ENCODE data around the gene BCAT1. TPM values are rescaled to one million over a fixed set of nuclear protein-coding genes. Genes with fewer than 3 reads are reported as not detected.
"Not testable (repeated sequence)": the region's sequence is repeated elsewhere in the genome, so short reads cannot be mapped to it uniquely, and the experiment has no call there.

Gene BCAT1
- total RNA-seq, 1 experiment from 2014 or later: 107 TPM

DNA sequence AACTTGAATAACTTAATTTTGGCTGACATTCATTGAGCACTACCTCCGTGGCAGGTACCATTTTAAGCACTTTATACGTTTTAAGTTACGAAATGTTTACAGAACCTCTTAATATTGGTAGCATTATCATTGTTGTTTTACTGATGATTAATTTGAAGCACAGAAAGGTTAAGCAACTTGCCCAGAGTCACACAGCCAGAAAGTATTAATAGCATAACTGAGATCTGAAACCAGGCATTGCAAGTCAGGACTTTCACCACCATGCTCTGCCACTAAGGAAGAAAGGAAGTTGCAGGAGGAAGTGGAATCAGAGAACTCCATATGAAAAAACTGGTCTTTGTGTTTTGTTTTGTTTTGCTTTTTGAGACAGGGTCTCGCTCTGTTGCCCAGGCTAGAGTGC is 28.2 kb upstream of the BCAT1 start:
- DNase-seq (ENCODE audit: low read depth in 1 of 2, low spot score in 2 of 2): no peak
- Histone ChIP-seq H3K27ac (no peak overlapping the region), H3K4me3 (no peak overlapping the region), H3K9me3 (replicated peaks) (no peaks in the 10 kb centered on the region), H3K4me1 (replicated peaks) (no peaks in the 10 kb centered on the region), H3K36me3 (no peaks in the 10 kb centered on the region), H3K27me3 (replicated peaks) (no peaks in the 10 kb centered on the region)

DNA sequence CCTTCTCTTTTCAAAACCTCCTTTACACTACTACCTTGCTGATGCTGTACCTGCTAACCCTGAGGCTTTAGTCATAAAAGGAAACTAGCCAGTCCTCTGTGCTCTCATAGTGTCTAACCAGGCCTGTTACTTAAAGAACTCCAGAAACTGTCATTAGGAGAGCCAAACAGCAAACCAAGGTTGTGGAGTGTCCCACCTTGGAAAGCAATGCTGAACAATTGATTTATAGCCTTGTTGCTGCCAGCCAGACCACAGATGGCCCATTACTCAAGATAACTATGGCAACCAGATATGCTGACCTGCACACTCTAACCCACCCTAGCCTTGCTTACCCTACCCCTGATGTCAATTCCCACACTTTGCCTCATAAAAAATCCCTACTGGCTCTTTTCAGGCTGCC is 26.5 kb upstream of the BCAT1 start:
- no peaks in the 10 kb centered on the region for H3K36me3 ChIP-seq
- H3K4me3 ChIP-seq: no peak overlapping the region
- no peak for DNase-seq (ENCODE audit: low read depth in 1 of 2, low spot score in 2 of 2)

DNA sequence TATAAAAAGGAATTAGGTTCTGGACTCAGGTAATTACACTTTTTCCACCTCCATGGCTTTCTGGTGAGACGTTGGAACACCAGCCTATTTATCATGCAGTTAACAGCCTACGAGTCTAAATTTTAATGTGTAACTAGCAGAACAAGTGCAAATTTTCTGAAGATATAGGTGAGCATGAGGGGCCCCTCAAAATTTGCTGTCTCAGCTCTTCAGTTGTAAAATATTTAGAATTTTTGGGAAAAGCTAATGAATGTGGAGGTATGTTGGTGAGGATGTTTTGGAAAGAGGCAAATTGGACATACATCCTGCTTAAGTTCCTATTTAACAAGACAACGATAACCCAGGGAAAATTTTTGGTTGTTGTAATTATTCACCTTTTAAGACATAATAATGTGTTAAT is 25.3 kb upstream of the BCAT1 start:
- no peak overlapping the region for H3K4me3 ChIP-seq
- no peaks in the 10 kb centered on the region for H3K36me3 ChIP-seq
- no peak overlapping the region for H3K27ac ChIP-seq
- DNase-seq (ENCODE audit: low read depth in 1 of 2, low spot score in 2 of 2): no peak
- no peaks in the 10 kb centered on the region for H3K9me3 ChIP-seq (replicated peaks)
- H3K4me1 ChIP-seq (replicated peaks): no peaks in the 10 kb centered on the region
- no peaks in the 10 kb centered on the region for H3K27me3 ChIP-seq (replicated peaks)

More for the DNA sequence above, 26.5 kb upstream of the BCAT1 start:
- no peaks in the 10 kb centered on the region for H3K27me3 ChIP-seq (replicated peaks)
- H3K9me3 ChIP-seq (replicated peaks): no peaks in the 10 kb centered on the region
- H3K27ac ChIP-seq: no peak overlapping the region
- H3K4me1 ChIP-seq (replicated peaks): no peaks in the 10 kb centered on the region

DNA sequence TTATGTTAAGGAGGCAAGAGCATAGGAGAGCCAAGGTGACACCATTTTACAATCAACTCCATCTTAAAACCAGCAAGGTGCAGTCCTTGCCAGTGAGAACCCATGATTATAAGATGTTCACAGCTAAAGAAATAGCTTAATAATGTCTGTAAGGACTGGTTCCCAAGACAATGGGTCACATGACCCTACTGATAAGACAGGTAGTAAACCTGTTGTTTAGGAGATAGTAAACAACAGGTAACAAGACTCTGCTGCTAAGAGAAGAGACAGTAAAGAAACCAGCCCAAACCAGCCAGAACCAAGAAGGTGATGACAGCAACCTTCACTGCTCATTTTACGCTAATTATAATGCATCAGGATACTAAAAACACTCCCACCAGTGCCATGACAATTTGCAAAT is 23.2 kb upstream of the BCAT1 start:
- Histone ChIP-seq H3K27me3 (replicated peaks) (no peaks in the 10 kb centered on the region), H3K4me3 (no peak overlapping the region), H3K27ac (no peak overlapping the region), H3K36me3 (no peaks in the 10 kb centered on the region), H3K9me3 (replicated peaks) (no peaks in the 10 kb centered on the region), H3K4me1 (replicated peaks) (no peaks in the 10 kb centered on the region)
- no peak for DNase-seq (ENCODE audit: low read depth in 1 of 2, low spot score in 2 of 2)

DNA sequence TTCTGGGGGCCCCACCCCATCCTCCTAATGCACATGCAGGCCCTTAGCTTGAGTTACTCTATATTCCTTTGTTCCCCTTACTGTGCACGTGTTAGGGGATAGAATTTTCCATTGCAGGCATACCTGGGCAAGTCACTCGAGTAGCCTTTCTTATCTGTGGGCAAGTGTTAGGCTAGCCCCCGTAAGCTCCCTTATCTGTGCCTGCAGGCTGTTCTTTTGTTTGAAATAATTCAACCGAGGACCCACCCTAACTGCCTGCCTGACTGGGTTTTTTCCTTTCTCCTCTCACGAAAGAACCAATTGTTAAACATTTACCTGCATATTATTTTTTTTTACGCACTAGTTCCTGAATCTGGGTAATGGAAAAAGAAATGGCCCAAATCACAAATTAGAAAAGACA is 21.3 kb upstream of the BCAT1 start:
- H3K4me1 ChIP-seq (replicated peaks): no peaks in the 10 kb centered on the region
- no peaks in the 10 kb centered on the region for H3K9me3 ChIP-seq (replicated peaks)
- H3K36me3 ChIP-seq: no peaks in the 10 kb centered on the region
- no peak overlapping the region for H3K27ac ChIP-seq
- no peak overlapping the region for H3K4me3 ChIP-seq
- no peaks in the 10 kb centered on the region for H3K27me3 ChIP-seq (replicated peaks)
- no peak for DNase-seq (ENCODE audit: low read depth in 1 of 2, low spot score in 2 of 2)

DNA sequence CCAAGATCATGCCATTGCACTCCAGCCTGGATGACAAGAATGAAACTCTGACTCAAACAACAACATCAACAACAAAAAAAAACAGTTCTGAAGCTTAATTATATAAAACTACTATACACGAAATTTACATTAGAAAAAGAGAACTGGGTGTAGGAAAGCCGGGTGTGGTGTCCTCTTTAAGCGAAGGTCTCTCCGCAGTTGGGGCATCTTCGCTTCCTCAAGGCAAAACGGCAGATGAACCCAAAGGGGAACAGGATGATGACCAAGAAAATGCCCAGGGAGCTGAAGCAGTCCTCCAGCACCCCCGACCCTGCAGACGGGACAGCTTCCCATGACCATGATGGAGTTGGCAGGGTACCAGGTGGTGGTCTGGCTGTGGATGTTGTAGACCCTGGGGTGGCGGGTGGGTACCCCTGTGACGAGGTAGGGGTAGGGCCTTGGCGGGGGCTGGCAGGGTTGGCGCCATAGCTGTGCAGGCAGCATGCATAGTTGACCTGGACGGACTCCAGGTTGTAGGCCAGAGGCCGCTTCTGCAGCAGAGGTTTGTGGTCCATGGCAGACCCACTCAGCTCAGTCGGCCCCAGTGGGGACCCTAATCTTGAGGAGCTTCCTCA is 18.2 kb upstream of the BCAT1 start:
- no peaks in the 10 kb centered on the region for H3K36me3 ChIP-seq
- H3K27me3 ChIP-seq (replicated peaks): no peaks in the 10 kb centered on the region
- no peaks in the 10 kb centered on the region for H3K9me3 ChIP-seq (replicated peaks)
- no peaks in the 10 kb centered on the region for H3K4me1 ChIP-seq (replicated peaks)
- DNase-seq (ENCODE audit: low read depth in 1 of 2, low spot score in 2 of 2): no peak
- no peak overlapping the region for H3K4me3 ChIP-seq
- H3K27ac ChIP-seq: no peak overlapping the region

DNA sequence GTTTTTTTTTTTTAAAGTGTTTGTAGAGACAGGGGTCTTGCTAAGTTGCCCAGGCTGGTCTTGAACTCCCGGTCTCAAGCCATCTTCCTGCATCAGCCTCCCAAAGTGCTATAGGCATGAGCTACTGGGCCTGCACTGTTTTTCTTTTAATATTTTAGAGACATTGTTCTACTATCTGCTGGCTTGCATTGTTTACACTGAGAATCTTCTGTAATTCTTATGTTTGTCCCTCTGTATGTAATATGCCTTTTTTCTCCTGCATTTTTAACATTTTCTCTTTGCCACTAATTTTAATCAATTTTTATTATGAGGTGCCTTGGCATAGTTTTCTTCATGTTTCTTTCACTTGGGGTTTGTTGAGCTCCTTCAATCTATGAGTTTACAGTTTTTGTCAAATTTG is 15.4 kb upstream of the BCAT1 start:
- DNase-seq (ENCODE audit: low read depth in 1 of 2, low spot score in 2 of 2): no peak
- no peak overlapping the region for H3K27ac ChIP-seq
- H3K27me3 ChIP-seq (replicated peaks): no peaks in the 10 kb centered on the region

DNA sequence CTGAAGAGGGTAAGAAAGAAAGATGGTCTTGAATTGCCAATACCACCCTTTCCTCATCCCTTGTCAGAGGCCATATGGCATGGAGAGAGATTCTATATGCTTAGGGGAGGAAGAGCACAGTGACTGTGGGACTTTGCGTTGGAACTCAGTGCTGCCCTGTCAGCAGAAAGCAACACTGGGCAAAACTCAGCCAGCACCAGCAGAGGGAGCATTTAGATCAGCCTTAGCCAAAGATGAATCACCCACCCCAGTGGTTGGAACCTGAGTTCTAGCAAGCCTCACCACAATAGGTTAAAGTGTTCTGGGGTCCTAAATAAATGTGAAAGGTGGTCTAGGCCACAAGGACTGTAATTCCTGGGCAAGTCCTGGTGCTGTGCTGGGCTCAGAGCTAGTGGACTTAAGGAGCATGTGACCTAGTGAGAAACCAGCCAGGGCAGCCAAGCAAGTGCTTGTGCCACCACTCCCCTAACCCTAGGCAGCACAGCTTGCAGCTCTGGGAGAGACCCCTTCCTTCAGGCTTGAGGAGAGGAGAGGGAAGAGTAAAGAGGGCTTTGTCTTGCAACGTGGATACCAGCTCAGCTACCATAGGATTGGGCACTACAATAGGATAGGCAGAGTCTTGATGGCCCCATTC is 11.4 kb upstream of the BCAT1 start:
- no peaks in the 10 kb centered on the region for H3K4me1 ChIP-seq (replicated peaks)
- H3K4me3 ChIP-seq: no peak overlapping the region
- H3K9me3 ChIP-seq (replicated peaks): no peaks in the 10 kb centered on the region
- H3K36me3 ChIP-seq: no peaks in the 10 kb centered on the region
- no peaks in the 10 kb centered on the region for H3K27me3 ChIP-seq (replicated peaks)
- H3K27ac ChIP-seq: no peak overlapping the region
- DNase-seq (ENCODE audit: low read depth in 1 of 2, low spot score in 2 of 2): peak; percentile 42 to 57

More for the DNA sequence above, 15.4 kb upstream of the BCAT1 start:
- H3K4me3 ChIP-seq: no peak overlapping the region
- no peaks in the 10 kb centered on the region for H3K9me3 ChIP-seq (replicated peaks)
- no peaks in the 10 kb centered on the region for H3K36me3 ChIP-seq
- H3K4me1 ChIP-seq (replicated peaks): no peaks in the 10 kb centered on the region

DNA sequence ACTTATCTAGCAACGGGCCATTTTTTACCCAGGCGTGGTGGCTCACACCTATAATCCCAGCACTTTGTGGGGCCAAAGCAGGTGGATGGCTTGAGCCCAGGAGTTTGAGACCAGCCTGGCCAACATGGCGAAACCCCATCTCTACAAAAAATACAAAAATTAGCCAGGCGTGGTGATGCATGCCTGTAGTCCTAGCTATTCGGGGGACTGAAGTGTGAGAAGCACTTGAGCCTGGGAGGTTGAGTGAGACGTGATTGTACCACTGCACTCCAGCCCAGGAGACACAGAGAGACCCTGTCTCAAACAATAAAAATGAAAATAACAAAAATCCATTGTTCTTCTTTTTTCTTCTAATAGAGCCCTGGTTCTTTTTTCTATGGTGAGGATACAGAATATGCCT is 7.5 kb upstream of the BCAT1 start:
- not testable (repeated sequence) for H3K9me3 ChIP-seq (replicated peaks); H3K27me3 ChIP-seq (replicated peaks); H3K27ac ChIP-seq; H3K4me1 ChIP-seq (replicated peaks); H3K4me3 ChIP-seq; H3K36me3 ChIP-seq; DNase-seq (ENCODE audit: low read depth in 1 of 2, low spot score in 2 of 2)

DNA sequence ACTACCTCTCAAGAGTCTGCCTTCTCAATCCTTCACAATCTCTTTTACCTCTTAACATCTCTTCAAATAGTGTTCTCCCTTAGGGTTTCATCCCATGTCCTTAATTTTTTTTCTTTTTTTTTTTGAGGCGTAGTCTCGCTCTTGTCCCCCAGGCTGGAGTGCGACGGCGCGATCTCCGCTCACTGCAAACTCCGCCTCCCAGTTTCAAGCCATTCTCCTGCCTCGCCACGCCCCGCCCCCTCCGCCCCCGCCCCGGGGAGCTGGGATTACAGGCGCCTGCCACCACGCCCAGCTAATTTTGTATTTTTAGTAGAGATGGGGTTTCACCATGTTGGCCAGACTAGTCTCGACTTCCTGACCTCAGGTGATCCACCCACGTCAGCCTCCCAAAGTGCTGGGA is 7.0 kb upstream of the BCAT1 start:
- Histone ChIP-seq H3K36me3 (no peaks in the 10 kb centered on the region), H3K4me3 (no peak overlapping the region), H3K27me3 (replicated peaks) (no peaks in the 10 kb centered on the region), H3K4me1 (replicated peaks) (no peaks in the 10 kb centered on the region; the same call in 1 of the 2 replicates), H3K27ac (no peak overlapping the region), H3K9me3 (replicated peaks) (no peaks in the 10 kb centered on the region)
- no peak for DNase-seq (ENCODE audit: low read depth in 1 of 2, low spot score in 2 of 2)

DNA sequence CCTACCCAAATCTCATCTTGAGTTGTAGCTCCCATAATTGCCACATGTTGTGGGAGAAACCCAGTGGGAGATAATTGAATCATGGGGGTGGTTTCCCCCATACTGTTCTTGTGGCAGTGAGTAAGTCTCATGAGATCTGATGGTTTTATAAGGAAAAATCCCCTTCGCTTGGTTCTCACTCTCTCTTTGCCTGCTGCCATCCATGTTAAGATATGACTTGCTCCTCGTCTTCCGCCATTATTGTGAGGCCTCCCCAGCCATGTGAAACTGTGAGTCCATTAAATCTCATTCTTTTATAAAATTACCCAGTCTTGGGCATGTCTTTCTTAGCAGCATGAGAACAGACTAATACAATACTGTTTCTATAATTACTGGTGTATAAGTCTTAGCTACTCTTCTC is 6.5 kb upstream of the BCAT1 start:
- H3K27me3 ChIP-seq (replicated peaks): no peaks in the 10 kb centered on the region
- H3K4me3 ChIP-seq: no peak overlapping the region
- H3K9me3 ChIP-seq (replicated peaks): no peaks in the 10 kb centered on the region
- no peak for DNase-seq (ENCODE audit: low read depth in 1 of 2, low spot score in 2 of 2)
- no peaks in the 10 kb centered on the region; the same call in 1 of the 2 replicates for H3K4me1 ChIP-seq (replicated peaks)
- H3K27ac ChIP-seq: no peak overlapping the region
- no peaks in the 10 kb centered on the region for H3K36me3 ChIP-seq

DNA sequence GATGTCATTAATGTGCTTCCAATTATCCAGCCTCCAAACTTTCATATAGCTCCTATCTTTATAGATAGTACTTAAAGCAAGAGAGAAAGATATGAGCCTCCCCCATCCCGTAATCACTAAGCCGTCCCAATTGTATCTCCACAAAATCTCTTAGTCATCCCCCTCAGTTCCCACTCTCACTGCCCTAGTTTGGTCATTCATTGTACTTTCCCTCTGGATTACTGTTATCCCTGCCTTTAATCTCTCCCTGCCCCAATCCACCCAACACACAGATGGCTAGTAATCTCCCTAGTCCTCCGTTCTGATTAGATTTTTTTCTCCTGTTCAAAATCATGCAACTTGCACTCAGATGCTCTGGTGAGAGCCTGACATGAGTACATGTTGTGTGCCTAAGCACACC is 5.4 kb upstream of the BCAT1 start:
- Histone ChIP-seq H3K27ac (no peak overlapping the region), H3K9me3 (replicated peaks) (no peaks in the 10 kb centered on the region), H3K4me1 (replicated peaks) (peaks cover 4% of the 10 kb centered on the region), H3K4me3 (no peak overlapping the region), H3K36me3 (no peaks in the 10 kb centered on the region), H3K27me3 (replicated peaks) (no peaks in the 10 kb centered on the region)
- DNase-seq (ENCODE audit: low read depth in 1 of 2, low spot score in 2 of 2): no peak

DNA sequence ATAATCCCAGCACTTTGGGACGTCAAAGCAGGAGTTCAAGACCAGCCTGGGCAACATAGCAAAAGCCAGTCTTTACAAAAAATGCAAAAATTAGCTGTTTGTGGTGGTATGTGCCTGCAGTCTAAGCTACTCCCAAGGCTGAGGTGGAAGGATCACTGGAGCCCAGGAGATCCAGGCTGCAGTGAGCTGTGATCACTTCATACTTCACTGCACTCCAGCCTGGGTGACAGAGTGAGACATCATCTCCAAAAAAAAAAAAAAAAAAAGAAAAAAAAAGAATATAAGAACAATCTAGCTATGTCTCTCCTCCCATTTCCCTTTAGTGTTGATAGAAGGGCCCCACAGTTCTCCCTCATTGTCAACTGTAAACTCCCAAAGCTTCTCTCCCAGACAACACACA is 3.5 kb upstream of the BCAT1 start:
- no peak overlapping the region for H3K27ac ChIP-seq
- no peak overlapping the region for H3K4me3 ChIP-seq
- H3K27me3 ChIP-seq (replicated peaks): no peaks in the 10 kb centered on the region
- H3K36me3 ChIP-seq: peaks cover 3% of the 10 kb centered on the region; the same call in 1 of the 2 replicates
- H3K9me3 ChIP-seq (replicated peaks): no peaks in the 10 kb centered on the region
- H3K4me1 ChIP-seq (replicated peaks): peaks cover 8% of the 10 kb centered on the region
- DNase-seq (ENCODE audit: low read depth in 1 of 2, low spot score in 2 of 2): no peak

DNA sequence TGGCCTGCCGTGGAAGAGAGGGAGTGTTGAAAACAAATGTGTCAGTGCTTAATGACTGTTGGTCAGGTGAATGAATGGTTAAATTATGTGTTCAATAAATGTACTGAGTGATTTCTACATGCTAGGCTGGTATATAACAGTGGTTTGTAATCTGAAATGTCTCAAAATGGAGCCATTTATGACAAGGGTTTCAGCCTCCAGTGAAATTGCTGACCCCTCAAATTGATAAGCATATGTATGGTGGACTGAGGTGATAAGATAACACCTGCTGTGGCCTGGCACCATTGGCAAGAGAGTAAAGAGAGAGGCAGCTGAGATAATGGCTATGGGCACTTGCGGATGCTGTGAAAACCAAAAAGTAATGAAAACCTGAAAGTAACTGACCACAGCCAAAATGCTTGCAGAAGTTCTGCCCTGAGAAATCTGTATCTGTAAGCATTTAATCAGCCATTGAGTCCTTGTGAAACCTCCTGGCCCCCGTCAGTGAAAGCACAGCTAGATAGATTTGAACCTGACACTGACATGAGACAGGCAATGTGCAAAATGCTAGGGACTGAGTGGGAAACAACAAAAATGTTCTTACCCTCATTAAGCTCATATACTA is 1.4 kb upstream of the BCAT1 start:
- no peaks in the 10 kb centered on the region for H3K9me3 ChIP-seq (replicated peaks)
- H3K4me3 ChIP-seq: no peak overlapping the region
- H3K27ac ChIP-seq: no peak overlapping the region
- no peaks in the 10 kb centered on the region for H3K27me3 ChIP-seq (replicated peaks)
- H3K36me3 ChIP-seq: peaks cover 11% of the 10 kb centered on the region
- peaks cover 26% of the 10 kb centered on the region for H3K4me1 ChIP-seq (replicated peaks)
- DNase-seq (ENCODE audit: low read depth in 1 of 2, low spot score in 2 of 2): no peak
